BE2C (cell line): ENCODE measurements around the gene CRISP1. TPM values are rescaled to one million over a fixed set of nuclear protein-coding genes. Genes with fewer than 3 reads are reported as not detected.
A peak's percentile ranks its signal among the peaks of the same experiment; 100 is the strongest.

ENCODE experiments used
- DNase-seq: peaks from one replicate; pipeline ENCODE4 v3.0.0-alpha.2; 2020
- H3K27me3 ChIP-seq: fragments of 250-450 bp; sonication (Bioruptor Pico); 2 replicates; pipeline ENCODE4 v1.5.1; 2020; ENCODE audit warnings: mild to moderate bottlenecking
- H3K36me3 ChIP-seq: fragments of 250-450 bp; sonication (Bioruptor Pico); 2 replicates; pipeline ENCODE4 v1.5.1; 2020; ENCODE audit warnings: mild to moderate bottlenecking
- H3K4me1 ChIP-seq: fragments of 250-450 bp; sonication (Bioruptor Pico); 2 replicates; pipeline ENCODE4 v1.5.1; 2020
- H3K4me3 ChIP-seq: 2 replicates; pipeline ENCODE4 v1.5.1; 2011; ENCODE audit warnings: low read depth, low read length
- H3K9me3 ChIP-seq: fragments of 250-450 bp; sonication (Bioruptor Pico); 2 replicates; pipeline ENCODE4 v1.5.1; 2020
- polyA plus RNA-seq: library from polyadenylated mRNA; unstranded; fragments of >200 nt; gene quantifications from one replicate; pipeline ENCODE4 v1.2.1, GENCODE V29; 2012; ENCODE audit warnings: low read depth, missing spikeins; ENCODE audit not compliant: insufficient read length, insufficient read depth
- TF ChIP-seq, protein P1 (sequence below): IDR thresholded peaks from 2 replicates; pipeline ENCODE4 v1.5.1; 2012; ENCODE audit warnings: mild to moderate bottlenecking, low read depth, low read length

Gene CRISP1, protein sequence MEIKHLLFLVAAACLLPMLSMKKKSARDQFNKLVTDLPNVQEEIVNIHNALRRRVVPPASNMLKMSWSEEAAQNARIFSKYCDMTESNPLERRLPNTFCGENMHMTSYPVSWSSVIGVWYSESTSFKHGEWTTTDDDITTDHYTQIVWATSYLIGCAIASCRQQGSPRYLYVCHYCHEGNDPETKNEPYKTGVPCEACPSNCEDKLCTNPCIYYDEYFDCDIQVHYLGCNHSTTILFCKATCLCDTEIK
- polyA plus RNA-seq = not detected

- DNase-seq = no peak
- TF ChIP-seq, protein P1, sequence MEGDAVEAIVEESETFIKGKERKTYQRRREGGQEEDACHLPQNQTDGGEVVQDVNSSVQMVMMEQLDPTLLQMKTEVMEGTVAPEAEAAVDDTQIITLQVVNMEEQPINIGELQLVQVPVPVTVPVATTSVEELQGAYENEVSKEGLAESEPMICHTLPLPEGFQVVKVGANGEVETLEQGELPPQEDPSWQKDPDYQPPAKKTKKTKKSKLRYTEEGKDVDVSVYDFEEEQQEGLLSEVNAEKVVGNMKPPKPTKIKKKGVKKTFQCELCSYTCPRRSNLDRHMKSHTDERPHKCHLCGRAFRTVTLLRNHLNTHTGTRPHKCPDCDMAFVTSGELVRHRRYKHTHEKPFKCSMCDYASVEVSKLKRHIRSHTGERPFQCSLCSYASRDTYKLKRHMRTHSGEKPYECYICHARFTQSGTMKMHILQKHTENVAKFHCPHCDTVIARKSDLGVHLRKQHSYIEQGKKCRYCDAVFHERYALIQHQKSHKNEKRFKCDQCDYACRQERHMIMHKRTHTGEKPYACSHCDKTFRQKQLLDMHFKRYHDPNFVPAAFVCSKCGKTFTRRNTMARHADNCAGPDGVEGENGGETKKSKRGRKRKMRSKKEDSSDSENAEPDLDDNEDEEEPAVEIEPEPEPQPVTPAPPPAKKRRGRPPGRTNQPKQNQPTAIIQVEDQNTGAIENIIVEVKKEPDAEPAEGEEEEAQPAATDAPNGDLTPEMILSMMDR = no peak
- no peaks in the 10 kb centered on the region for H3K36me3 ChIP-seq
- no peaks in the 10 kb centered on the region for H3K27me3 ChIP-seq
- H3K4me3 ChIP-seq = no peak within 1 kb of the TSS
- H3K9me3 ChIP-seq = no peaks in the 10 kb centered on the region
- H3K4me1 ChIP-seq = no peaks in the 10 kb centered on the region
Observed at GRCh38 chr6:49866485-49866943, at the start of gene CRISP1. TSS of gene CRISP1 (minus strand) at chr6:49866535. CDS start at chr6:49857400, 9,135 bp downstream.

GRCh38 chr6:49915035-49915434, 48.7 kb upstream of the CRISP1 start:
- no peaks in the 10 kb centered on the region for H3K4me1 ChIP-seq
- TF ChIP-seq, protein P1 = no peak
- no peak overlapping the region for H3K4me3 ChIP-seq
- no peaks in the 10 kb centered on the region for H3K27me3 ChIP-seq
- no peaks in the 10 kb centered on the region for H3K36me3 ChIP-seq
- DNase-seq = peak; percentile 14
- H3K9me3 ChIP-seq = no peaks in the 10 kb centered on the region

- H3K36me3 ChIP-seq = no peaks in the 10 kb centered on the region
- no peak for DNase-seq
- TF ChIP-seq, protein P1 = no peak
- H3K27me3 ChIP-seq = no peaks in the 10 kb centered on the region
- H3K4me1 ChIP-seq = no peaks in the 10 kb centered on the region
- H3K9me3 ChIP-seq = no peaks in the 10 kb centered on the region
- H3K4me3 ChIP-seq = no peak overlapping the region
Observed at GRCh38 chr6:49913636-49914375, 47.5 kb upstream of the CRISP1 start.

DNA sequence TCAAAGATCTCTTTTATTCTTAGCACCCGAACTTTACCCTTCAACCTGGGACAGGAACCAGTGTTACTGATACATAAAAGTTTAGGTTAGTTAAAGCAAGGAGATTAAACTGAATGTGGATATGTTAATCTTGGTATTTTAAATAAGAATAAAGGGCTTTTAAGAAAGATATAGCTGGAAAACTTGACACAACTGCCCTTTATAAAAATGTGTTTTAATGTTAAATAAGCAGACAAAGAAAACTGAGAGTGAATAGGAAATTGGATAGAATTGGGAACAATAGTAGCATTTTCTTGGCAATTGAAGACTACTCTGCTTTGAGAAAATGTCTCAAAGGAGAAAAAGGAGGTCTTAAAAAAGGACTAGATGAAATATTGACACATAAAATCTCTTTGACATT, 45.9 kb upstream of the CRISP1 start:
- H3K4me1 ChIP-seq = no peaks in the 10 kb centered on the region
- no peaks in the 10 kb centered on the region for H3K27me3 ChIP-seq
- no peak overlapping the region for H3K4me3 ChIP-seq
- no peaks in the 10 kb centered on the region for H3K36me3 ChIP-seq
- H3K9me3 ChIP-seq = no peaks in the 10 kb centered on the region
- TF ChIP-seq, protein P1 = no peak
- DNase-seq = no peak

DNA sequence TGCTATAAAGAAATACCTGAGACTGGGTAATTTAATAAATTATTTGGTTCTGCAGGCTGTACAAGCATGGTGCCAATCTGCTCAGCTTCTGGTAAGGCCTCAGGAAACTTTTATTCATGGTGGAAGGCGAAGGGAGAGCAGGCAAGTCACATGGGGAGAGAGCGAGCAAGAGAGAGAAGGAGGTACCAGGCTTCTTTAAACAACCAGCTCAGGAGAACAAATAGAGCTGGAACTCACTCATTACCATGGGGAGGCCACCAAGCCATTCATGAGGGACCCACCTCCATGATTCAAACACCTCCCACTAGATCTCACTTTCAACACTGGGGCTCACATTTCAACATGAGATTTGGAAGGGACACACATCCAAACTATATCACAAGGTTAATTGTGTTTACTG, 44.9 kb upstream of the CRISP1 start:
- no peak for DNase-seq
- no peaks in the 10 kb centered on the region for H3K9me3 ChIP-seq
- H3K4me1 ChIP-seq = no peaks in the 10 kb centered on the region
- no peaks in the 10 kb centered on the region for H3K36me3 ChIP-seq
- H3K4me3 ChIP-seq = no peak overlapping the region
- TF ChIP-seq, protein P1 = no peak
- no peaks in the 10 kb centered on the region for H3K27me3 ChIP-seq

- Histone ChIP-seq H3K9me3 (no peaks in the 10 kb centered on the region), H3K36me3 (no peaks in the 10 kb centered on the region), H3K4me3 (no peak overlapping the region), H3K27me3 (no peaks in the 10 kb centered on the region), H3K4me1 (no peaks in the 10 kb centered on the region)
- TF ChIP-seq, protein P1 = no peak
- no peak for DNase-seq
Observed at GRCh38 chr6:49909563-49909962, 43.2 kb upstream of the CRISP1 start.
